ENCODE results near the gene GNA12.

Gene GNA12

DNA sequence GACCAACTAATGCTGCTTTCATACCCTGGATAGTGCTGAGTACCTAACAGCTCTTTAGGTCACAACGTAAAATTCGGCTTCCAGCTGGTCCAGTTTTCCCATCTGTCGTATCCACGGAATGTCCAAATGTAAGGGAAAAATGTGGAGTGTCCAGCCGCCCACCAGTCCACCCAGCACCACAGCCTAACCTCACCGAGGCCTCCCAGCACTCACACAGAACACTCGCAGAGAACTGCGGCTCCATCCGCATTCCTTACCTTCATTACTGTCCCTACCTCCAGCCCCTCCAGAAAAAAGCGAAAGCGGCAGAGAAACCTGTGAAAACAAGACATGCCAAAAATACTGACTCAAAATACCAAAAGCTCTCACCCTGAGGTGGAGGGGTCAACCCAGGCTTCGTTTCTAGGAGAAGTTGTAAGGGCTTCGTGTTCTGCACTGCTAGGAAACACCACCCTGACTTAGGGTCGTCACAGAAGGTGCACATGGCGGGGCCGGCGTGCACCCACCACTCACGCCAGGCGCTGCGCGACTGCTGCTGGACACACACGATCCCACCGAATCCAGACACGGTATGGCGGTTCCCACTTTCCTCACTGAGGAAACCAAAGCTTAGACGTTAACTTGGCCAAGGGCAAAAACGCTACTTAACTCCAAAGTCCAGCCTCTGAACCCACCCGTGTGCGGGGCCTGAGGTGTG, 82.2 kb downstream of the GNA12 start:
- TF ChIP-seq GATA2 (IDR thresholded peaks at IDR 0.05; ENCODE audit: low read depth, low read length) (no peak), GATA3 (IDR thresholded peaks at IDR 0.05; ENCODE audit: low read depth, low read length) (no peak)

DNA sequence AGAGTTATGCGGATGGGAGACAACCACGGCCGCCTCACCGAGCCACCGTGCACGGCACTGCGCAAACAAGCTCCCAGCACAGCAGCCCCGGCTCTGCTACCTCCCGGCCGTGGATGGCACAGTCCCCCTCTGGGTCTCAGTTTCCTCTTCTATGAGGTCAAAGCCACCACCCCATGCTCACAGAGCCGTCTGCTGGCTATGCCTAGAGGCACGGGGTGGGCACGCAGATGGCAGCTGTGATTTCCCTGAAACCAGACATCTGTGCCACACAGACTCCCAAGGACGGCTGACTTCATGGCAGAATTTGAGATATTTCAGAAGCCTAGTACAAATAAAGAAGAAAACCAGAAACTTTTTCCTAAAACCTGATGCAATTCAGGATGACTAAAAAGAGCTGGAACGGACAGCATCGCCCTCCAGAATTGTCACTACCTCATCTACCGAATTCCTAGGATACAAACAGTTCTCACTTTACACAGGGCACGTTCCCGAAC, 82.9 kb downstream of the GNA12 start:
- TF ChIP-seq GATA3 (IDR thresholded peaks at IDR 0.05; ENCODE audit: low read depth, low read length) (no peak), GATA2 (IDR thresholded peaks at IDR 0.05; ENCODE audit: low read depth, low read length) (peak; percentile 79)

DNA sequence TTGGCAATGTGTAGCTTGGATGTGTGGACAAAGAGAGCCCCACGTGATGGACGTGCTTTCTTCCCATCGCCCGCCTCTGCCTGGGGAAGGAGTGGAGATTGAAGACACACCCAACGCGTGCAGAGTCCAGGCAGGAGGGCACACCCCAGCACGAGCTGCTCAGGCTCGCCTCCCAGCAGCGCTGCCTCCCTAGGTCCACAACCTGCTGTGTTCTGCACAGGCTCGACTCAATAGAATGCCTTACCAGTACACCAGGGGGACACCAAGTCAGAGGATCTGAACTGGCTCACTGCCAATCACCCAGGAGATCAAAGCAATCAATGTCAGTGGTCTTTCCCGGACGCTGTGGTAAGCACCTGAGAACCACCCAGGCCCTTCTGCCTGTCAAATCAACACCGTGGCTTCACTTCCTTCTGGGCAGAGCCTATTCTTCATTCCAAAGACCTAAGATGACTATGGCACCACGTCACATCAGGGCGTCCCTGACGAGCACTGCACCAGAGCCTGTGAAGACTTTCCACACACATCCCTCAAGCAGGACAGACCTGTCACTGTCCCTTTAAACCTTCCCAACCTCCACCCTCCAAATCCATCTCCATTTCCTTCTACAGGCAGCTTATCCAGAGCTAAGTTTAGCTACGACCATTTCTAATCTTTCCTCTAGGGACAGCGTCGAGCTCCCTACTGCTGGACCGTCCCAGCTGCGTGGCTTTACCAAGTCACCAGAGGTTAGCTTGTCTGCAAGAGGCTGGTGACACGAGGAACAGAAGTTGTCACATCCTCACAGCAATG, 83.8 kb downstream of the GNA12 start:
- no peak for TF ChIP-seq GATA2 (IDR thresholded peaks at IDR 0.05; ENCODE audit: low read depth, low read length)
- TF ChIP-seq GATA3 (IDR thresholded peaks at IDR 0.05; ENCODE audit: low read depth, low read length): no peak

DNA sequence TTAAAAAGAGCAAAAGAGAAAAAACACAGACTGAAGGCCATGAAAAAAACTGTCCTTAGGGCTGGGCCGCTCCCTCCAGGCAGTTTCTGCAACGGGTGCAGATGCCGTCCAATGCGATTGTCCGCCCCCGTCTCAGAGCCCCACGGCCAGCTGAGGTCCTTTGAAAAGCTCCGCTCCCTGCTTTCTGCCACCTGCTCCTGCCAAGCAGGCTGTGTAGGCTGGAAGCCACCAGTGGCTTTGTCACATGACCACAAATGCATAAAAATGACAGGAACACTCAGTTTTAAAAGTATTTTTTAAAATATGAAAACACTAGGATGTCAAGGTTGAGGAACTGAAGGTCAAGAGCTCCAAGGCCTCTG, 84.4 kb downstream of the GNA12 start:
- no peak for TF ChIP-seq GATA2 (IDR thresholded peaks at IDR 0.05; ENCODE audit: low read depth, low read length)
- no peak for TF ChIP-seq GATA3 (IDR thresholded peaks at IDR 0.05; ENCODE audit: low read depth, low read length)

DNA sequence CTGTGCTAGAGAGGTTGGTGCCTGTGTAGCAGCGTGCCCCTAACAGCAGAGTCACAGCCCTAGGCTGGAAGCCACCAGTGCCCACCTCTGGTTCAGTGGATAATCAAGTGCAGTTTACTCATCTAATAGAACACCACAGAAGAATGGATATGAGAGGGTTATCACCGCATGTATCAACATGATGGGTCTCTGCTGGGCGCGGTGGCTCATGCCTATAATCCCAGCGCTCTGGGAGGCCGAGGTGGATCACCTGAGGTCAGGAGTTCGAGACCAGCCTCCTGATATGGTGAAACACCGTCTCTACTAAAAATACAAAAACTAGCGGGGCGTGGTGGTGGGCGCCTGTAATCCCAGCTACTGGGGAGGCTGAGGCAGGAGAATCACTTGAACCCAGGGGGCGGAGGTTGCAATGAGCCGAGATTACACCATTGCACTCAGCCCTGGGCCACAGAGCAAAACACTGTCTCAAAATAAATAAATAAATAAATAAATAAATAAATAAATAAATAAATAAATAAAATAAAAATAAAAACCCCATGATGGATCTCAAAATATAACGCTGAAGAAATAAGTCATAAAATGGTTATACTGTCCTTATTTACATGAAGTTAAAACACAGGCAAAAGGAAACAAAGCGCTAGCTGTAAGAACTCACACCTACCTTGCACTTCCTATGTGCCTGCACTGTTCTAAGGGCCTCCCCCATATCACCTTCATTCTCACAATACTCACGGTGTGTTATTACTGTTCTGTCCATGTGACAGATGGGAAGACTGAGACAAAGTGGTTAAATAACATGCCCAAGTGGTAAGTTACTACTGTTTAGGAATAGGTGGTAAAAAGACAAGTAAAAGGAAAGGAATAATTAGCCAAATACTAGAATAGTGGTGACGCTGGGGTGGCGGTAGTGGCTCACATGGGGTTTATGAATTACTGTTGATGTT, 85.2 kb downstream of the GNA12 start:
- no peak for TF ChIP-seq GATA3 (IDR thresholded peaks at IDR 0.05; ENCODE audit: low read depth, low read length)
- TF ChIP-seq GATA2 (IDR thresholded peaks at IDR 0.05; ENCODE audit: low read depth, low read length): no peak

DNA sequence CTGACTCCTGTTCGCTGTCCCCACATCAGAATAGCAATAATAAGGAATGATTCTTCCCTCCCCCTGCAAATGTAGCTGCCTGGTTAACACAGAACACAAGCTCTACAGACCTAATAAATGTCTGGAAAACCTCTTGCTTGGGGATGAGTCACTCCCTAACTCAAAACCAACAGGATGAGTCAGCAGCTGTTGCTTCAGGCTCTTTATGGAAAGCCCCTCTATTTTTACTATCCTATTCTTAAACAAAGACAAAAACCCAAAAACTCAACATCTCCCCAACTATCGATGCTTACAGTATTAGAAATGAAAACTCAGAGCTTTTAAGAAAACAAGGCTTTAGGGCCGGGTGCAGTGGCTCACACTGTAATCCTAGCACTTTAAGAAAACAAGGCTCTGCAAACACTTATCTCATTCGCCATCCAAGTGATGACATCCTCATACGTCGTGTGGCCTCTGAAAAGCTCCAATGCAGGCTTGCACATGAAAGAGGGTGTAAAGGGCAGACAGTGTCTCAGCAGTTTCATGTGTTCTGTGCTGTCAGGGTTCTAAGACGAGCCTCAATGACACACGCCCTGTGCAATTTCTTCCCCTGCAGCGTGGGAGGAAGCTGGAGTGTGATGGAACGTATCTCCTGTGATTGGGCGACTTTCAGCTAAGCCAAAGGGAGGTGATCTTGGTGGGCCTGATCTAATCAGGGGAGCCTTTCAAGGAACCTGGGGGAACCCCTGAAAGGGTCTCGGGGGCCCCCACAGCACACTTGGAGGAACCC, 86.0 kb downstream of the GNA12 start:
- peak; percentile 70; the same call in 1 of the 2 replicates for TF ChIP-seq GATA2 (IDR thresholded peaks at IDR 0.05; ENCODE audit: low read depth, low read length)
- peak; percentile 34; the same call in 1 of the 2 replicates for TF ChIP-seq GATA3 (IDR thresholded peaks at IDR 0.05; ENCODE audit: low read depth, low read length)

DNA sequence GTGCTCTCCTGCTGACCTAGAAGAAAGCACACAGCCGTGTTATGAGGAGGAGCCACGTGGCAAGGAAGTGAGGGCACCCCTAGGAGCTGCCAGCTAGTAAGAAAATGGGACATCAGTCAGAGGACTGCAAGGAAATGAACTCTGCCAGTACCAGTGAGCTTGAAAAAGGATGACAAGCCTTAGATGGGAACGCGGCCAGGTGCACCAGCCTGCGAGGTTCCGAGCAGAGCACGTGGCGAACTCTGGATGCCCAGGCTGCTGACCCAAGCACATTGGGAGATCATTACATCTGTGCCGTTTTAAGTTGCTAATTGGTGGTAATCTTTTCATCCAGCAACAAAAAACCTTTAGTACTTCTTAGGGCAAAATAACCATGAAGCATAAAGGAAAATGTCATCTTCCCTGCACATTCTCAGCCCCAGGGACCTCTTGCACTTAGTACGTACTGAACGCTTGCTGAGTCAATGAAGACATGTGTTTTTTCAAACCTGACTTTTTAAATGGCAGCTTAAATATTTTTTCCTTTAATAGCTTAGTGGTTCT, 86.7 kb downstream of the GNA12 start:
- TF ChIP-seq GATA2 (IDR thresholded peaks at IDR 0.05; ENCODE audit: low read depth, low read length) (0 out of 2 replicates have a peak, but pooled peaks have one; percentile 26), GATA3 (IDR thresholded peaks at IDR 0.05; ENCODE audit: low read depth, low read length) (no peak)

DNA sequence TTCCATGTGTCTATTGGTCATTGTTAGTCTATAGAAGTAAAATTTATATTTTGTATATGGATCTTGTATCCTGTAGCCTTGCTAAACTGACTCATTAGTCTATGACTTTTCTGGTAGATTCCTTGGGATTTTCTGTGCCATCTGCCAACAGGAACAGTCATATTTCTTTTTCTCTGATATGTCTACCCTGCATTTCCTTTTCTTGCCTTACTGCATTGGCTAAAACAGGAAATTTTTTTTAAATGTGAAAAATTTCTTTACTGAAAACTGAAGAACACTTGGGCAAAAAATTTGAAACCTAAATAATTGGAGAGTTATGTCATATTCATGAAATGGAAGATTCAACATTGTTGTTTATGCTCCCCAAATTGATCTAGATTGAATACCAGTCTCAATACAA, 88.6 kb downstream of the GNA12 start:
- TF ChIP-seq GATA3 (IDR thresholded peaks at IDR 0.05; ENCODE audit: low read depth, low read length) (no peak), GATA2 (IDR thresholded peaks at IDR 0.05; ENCODE audit: low read depth, low read length) (no peak)

DNA sequence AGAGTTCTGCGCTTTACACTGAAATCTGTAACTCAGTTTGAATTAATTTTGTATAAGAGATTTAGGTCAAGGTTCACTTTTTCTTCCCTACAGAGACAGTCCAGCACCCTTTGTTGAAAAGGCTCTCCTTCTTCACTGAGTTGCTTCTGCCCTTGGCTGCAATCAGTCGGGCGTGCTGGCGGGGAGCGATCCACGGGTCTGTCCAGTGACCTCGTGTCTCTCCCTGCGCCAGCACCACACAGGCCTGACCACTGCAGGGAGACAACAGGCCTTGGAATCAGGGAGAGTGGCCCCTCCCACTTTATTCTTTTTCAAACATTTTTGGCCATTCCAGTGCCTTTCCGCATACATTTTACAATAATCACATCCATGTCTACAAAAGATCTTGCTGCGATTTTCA, 89.2 kb downstream of the GNA12 start:
- TF ChIP-seq GATA3 (IDR thresholded peaks at IDR 0.05; ENCODE audit: low read depth, low read length): no peak
- TF ChIP-seq GATA2 (IDR thresholded peaks at IDR 0.05; ENCODE audit: low read depth, low read length): no peak

DNA sequence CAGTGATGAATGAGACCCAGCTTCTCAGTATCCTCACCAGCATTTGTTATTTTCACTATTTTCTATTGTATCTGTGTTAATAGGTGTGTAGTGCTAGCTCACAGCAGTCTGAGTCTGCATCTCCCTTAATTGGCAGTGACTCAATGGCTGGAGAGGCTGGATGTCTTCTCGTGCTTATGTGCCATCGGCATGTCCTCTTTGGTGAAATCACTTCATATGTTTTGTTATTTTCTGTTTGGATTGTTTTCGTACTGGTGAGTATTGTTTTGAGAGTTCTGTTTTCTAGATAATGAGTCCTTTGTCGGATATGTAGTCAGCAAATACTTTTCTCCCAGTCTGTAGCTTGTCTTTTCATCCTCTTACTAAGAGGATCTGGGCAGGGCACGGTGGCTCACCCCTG, 90.0 kb downstream of the GNA12 start:
- TF ChIP-seq GATA2 (IDR thresholded peaks at IDR 0.05; ENCODE audit: low read depth, low read length) (no peak), GATA3 (IDR thresholded peaks at IDR 0.05; ENCODE audit: low read depth, low read length) (no peak)

DNA sequence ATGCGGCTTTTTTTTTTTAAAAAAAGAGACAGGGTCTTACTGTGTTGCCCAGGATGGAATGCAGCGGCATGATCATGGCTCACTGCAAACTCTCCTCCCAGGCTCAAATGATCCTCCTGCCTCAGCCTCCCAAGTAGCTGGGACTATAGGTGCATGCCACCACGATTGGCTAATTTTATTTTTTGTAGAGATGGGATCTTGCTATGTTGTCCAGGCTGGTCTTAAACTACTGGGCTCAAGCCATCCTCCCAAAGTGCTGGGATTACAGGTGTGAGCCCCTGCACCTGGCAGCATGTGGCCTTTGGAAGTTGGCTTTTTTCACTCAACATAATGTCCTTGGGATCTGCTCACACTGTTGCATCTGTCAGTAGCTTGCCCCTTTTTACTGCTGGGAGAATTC, 91.0 kb downstream of the GNA12 start:
- TF ChIP-seq GATA3 (IDR thresholded peaks at IDR 0.05; ENCODE audit: low read depth, low read length): no peak

DNA sequence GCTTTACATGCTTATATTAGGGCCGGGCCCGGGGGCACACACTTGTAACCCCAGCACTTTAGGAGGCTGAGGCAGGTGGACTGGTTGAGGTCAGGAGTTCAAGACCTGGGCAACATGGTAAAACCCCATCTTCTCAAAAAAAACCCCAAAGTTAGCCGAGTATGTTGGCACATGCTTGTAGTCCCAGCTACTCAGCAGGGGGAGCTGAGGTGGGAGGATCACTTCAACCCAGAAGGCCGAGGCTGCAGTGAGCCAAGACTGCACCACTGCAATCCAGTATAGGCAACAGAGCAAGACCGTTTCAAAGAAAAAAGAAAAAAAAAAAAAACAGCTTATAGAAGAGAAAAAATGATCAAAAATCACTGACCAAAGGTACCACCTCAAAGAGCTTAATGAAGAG, 93.0 kb downstream of the GNA12 start:
- TF ChIP-seq GATA2 (IDR thresholded peaks at IDR 0.05; ENCODE audit: low read depth, low read length): no peak
- TF ChIP-seq GATA3 (IDR thresholded peaks at IDR 0.05; ENCODE audit: low read depth, low read length): no peak

DNA sequence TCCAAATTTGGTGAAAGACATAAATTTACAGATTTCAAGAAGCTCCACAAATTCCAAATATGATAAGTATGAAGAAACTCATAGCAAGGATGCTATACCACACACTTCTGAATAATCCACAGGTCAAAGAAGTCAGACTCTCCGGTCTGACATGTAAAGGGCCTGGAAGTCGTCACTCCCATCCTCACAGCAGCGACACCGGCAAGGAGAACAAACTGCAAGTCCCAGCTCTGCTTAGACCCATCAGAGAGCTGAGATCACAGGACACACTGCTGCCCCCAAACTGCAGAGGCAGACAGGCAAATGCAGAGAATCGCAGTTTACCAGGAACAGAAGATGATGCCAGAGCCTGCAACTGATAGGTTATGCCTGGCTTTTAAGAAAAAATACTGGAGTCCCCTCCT, 94.1 kb downstream of the GNA12 start:
- TF ChIP-seq GATA2 (IDR thresholded peaks at IDR 0.05; ENCODE audit: low read depth, low read length): no peak
- no peak for TF ChIP-seq GATA3 (IDR thresholded peaks at IDR 0.05; ENCODE audit: low read depth, low read length)

Data from SH-SY5Y (cell line).